SK-N-SH treated with all-trans-retinoic acid at 6 μM for 48 hours (cell line): ENCODE results near the gene CEP295NL.
"Not testable (repeated sequence)": the region's sequence is repeated elsewhere in the genome, so short reads cannot be mapped to it uniquely, and the experiment has no call there.

Experiments
- ATAC-seq: fragments of 200-7000 bp; cut with Tn5 transposase; 3 replicates; pipeline ENCODE4 v1.9.1; 2020; ENCODE audit warnings: mild to moderate bottlenecking, moderate library complexity
- ARNTL ChIP-seq: fragments of 450-650 bp; formaldehyde crosslinking; IDR thresholded peaks from 2 replicates; pipeline ENCODE4 v1.5.0; 2020; ENCODE audit warnings: low read depth, mild to moderate bottlenecking, moderate library complexity, borderline replicate concordance
- BACH2 ChIP-seq: fragments of 250-450 bp; sonication (Bioruptor Pico); IDR thresholded peaks from 2 replicates; pipeline ENCODE4 v1.9.0; 2021; ENCODE audit warnings: mild to moderate bottlenecking, borderline replicate concordance
- CSDC2 ChIP-seq: fragments of 250-450 bp; sonication (Bioruptor Pico); IDR thresholded peaks from 2 replicates; pipeline ENCODE4 v1.5.0; 2020; ENCODE audit warnings: mild to moderate bottlenecking, moderate library complexity
- GLIS3 ChIP-seq: fragments of 250-450 bp; sonication (Bioruptor Pico); IDR thresholded peaks from 2 replicates; pipeline ENCODE4 v1.5.0; 2020; ENCODE audit warnings: mild to moderate bottlenecking, moderate library complexity
- ISL1 ChIP-seq: fragments of 250-450 bp; sonication (Bioruptor Pico); IDR thresholded peaks from 2 replicates; pipeline ENCODE4 v2.1.2; 2022; ENCODE audit warnings: mild to moderate bottlenecking, moderate library complexity
- OSR1 ChIP-seq: fragments of 250-450 bp; sonication (Bioruptor Pico); IDR thresholded peaks from 2 replicates; pipeline ENCODE4 v1.8.0; 2022; ENCODE audit warnings: moderate library complexity, mild to moderate bottlenecking, inconsistent platforms
- POU6F1 ChIP-seq: fragments of 250-450 bp; sonication (Bioruptor Pico); IDR thresholded peaks from 2 replicates; pipeline ENCODE4 v1.8.0; 2021; ENCODE audit warnings: low read depth, mild to moderate bottlenecking, moderate library complexity, borderline replicate concordance
- PPARA ChIP-seq: fragments of 250-450 bp; sonication (Bioruptor Pico); IDR thresholded peaks from 2 replicates; pipeline ENCODE4 v1.5.0; 2020; ENCODE audit warnings: mild to moderate bottlenecking, borderline replicate concordance
- RARB ChIP-seq: fragments of 250-450 bp; sonication (Bioruptor Pico); IDR thresholded peaks from 2 replicates; pipeline ENCODE4 v1.8.0; 2021; ENCODE audit warnings: mild to moderate bottlenecking, moderate library complexity
- SNAI2 ChIP-seq: fragments of 250-450 bp; sonication (Bioruptor Pico); IDR thresholded peaks from 2 replicates; pipeline ENCODE4 v1.5.0; 2020; ENCODE audit warnings: mild to moderate bottlenecking, moderate library complexity
- TCF4 ChIP-seq: fragments of 250-450 bp; sonication (Bioruptor Pico); IDR thresholded peaks from 2 replicates; pipeline ENCODE4 v1.8.0; 2021; ENCODE audit warnings: mild to moderate bottlenecking, moderate library complexity, borderline replicate concordance
- TOX ChIP-seq: fragments of 250-450 bp; sonication (Bioruptor Pico); IDR thresholded peaks from 2 replicates; pipeline ENCODE4 v1.8.0; 2021; ENCODE audit warnings: mild to moderate bottlenecking, moderate library complexity, borderline replicate concordance
- ZC3H10 ChIP-seq: fragments of 250-450 bp; sonication (Bioruptor Pico); IDR thresholded peaks from 2 replicates; pipeline ENCODE4 v1.5.1; 2021; ENCODE audit warnings: mild to moderate bottlenecking, moderate library complexity
- ZFP3 ChIP-seq: fragments of 250-450 bp; sonication (Bioruptor Pico); IDR thresholded peaks from 2 replicates; pipeline ENCODE4 v1.5.0; 2020; ENCODE audit warnings: mild to moderate bottlenecking, moderate library complexity
- ZFP30 ChIP-seq: fragments of 450-650 bp; formaldehyde crosslinking; IDR thresholded peaks from 2 replicates; pipeline ENCODE4 v1.5.0; 2022; ENCODE audit warnings: mild to moderate bottlenecking, moderate library complexity
- ZNF565 ChIP-seq: fragments of 450-650 bp; formaldehyde crosslinking; conservative IDR thresholded peaks from 2 replicates; pipeline ENCODE4 v1.5.0; 2020; ENCODE audit warnings: low read depth, mild to moderate bottlenecking, moderate library complexity
- ZNF70 ChIP-seq: fragments of 450-650 bp; formaldehyde crosslinking; IDR thresholded peaks from 2 replicates; pipeline ENCODE4 v1.5.0; 2020; ENCODE audit warnings: mild to moderate bottlenecking, moderate library complexity
- ZNF8 ChIP-seq: fragments of 450-650 bp; formaldehyde crosslinking; IDR thresholded peaks from 2 replicates; pipeline ENCODE4 v1.5.0; 2020; ENCODE audit warnings: mild to moderate bottlenecking, moderate library complexity
- TF ChIP-seq, protein P1 (sequence below): fragments of 250-450 bp; sonication (Bioruptor Pico); IDR thresholded peaks from 2 replicates; pipeline ENCODE4 v1.5.1; 2021; ENCODE audit warnings: mild to moderate bottlenecking, moderate library complexity
- TF ChIP-seq, protein P2 (sequence below): fragments of 250-450 bp; sonication (Bioruptor Pico); IDR thresholded peaks from 2 replicates; pipeline ENCODE4 v1.5.0; 2020; ENCODE audit warnings: mild to moderate bottlenecking, moderate library complexity
- TF ChIP-seq, protein P3 (sequence below): fragments of 250-450 bp; sonication (Bioruptor Pico); IDR thresholded peaks from 2 replicates; pipeline ENCODE4 v1.5.1; 2020; ENCODE audit warnings: low read depth, mild to moderate bottlenecking, moderate library complexity

Gene CEP295NL

DNA sequence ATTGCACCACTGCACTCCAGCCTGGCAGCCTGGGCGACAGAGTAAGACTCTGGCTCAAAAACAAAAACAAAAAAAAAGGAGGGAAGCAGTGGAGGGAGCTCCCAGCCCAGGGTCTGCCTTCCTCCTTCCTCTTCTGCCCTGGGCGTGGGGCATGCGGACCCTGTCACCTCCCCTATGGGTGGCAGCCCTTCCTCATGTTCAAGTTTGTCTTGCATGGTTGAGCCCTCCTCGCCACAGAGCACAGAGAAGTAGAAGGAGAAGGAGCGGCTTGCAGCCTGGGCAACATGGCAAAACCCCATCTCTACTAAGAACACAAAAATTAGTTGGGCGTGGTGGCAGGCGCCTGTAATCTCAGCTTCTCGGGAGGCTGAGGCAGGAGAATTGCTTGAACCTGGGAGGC lies 43.6 kb upstream of the CEP295NL start:
- TF ChIP-seq GLIS3 (CRISPR knock-in tag) (no peak), BACH2 (no peak), TCF4 (CRISPR knock-in tag) (no peak), SNAI2 (CRISPR knock-in tag) (no peak), RARB (CRISPR knock-in tag) (no peak), CSDC2 (CRISPR knock-in tag) (no peak), ZFP30 (no peak), ZNF70 (CRISPR knock-in tag) (no peak), ZFP3 (no peak), TOX (CRISPR knock-in tag) (no peak), POU6F1 (CRISPR knock-in tag) (no peak), ISL1 (CRISPR knock-in tag) (no peak), ZC3H10 (CRISPR knock-in tag) (no peak), ZNF8 (CRISPR knock-in tag) (no peak), PPARA (CRISPR knock-in tag) (no peak)
- TF ChIP-seq, protein P1, sequence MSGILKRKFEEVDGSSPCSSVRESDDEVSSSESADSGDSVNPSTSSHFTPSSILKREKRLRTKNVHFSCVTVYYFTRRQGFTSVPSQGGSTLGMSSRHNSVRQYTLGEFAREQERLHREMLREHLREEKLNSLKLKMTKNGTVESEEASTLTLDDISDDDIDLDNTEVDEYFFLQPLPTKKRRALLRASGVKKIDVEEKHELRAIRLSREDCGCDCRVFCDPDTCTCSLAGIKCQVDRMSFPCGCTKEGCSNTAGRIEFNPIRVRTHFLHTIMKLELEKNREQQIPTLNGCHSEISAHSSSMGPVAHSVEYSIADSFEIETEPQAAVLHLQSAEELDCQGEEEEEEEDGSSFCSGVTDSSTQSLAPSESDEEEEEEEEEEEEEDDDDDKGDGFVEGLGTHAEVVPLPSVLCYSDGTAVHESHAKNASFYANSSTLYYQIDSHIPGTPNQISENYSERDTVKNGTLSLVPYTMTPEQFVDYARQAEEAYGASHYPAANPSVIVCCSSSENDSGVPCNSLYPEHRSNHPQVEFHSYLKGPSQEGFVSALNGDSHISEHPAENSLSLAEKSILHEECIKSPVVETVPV (CRISPR knock-in tag): no peak

DNA sequence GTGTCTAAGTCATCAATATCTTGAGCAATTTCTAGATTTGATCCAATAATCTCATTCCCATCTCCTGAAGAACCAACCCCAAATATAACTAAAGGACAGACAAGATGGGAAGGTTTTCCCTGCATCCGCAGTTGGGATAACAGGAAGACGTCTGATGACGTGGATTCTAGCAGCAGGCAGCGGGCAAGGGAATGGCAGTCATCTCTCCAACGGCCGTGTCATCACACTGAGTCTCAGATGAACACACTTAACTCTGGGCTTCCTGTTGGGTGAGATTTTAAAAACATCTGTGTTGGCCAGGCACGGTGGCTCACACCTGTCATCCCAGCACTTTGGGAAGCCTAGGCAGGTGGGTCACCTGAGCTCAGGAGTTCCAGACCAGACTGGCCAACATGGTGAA lies 43.1 kb upstream of the CEP295NL start:
- TF ChIP-seq ZFP30 (no peak), ZC3H10 (CRISPR knock-in tag) (no peak), OSR1 (CRISPR knock-in tag) (no peak), SNAI2 (CRISPR knock-in tag) (no peak), BACH2 (no peak), TCF4 (CRISPR knock-in tag) (no peak), ZFP3 (no peak), POU6F1 (CRISPR knock-in tag) (no peak), GLIS3 (CRISPR knock-in tag) (no peak), PPARA (CRISPR knock-in tag) (no peak), ZNF565 (CRISPR knock-in tag) (no peak), ARNTL (CRISPR knock-in tag) (no peak), CSDC2 (CRISPR knock-in tag) (no peak), TOX (CRISPR knock-in tag) (no peak)
- TF ChIP-seq, protein P2, sequence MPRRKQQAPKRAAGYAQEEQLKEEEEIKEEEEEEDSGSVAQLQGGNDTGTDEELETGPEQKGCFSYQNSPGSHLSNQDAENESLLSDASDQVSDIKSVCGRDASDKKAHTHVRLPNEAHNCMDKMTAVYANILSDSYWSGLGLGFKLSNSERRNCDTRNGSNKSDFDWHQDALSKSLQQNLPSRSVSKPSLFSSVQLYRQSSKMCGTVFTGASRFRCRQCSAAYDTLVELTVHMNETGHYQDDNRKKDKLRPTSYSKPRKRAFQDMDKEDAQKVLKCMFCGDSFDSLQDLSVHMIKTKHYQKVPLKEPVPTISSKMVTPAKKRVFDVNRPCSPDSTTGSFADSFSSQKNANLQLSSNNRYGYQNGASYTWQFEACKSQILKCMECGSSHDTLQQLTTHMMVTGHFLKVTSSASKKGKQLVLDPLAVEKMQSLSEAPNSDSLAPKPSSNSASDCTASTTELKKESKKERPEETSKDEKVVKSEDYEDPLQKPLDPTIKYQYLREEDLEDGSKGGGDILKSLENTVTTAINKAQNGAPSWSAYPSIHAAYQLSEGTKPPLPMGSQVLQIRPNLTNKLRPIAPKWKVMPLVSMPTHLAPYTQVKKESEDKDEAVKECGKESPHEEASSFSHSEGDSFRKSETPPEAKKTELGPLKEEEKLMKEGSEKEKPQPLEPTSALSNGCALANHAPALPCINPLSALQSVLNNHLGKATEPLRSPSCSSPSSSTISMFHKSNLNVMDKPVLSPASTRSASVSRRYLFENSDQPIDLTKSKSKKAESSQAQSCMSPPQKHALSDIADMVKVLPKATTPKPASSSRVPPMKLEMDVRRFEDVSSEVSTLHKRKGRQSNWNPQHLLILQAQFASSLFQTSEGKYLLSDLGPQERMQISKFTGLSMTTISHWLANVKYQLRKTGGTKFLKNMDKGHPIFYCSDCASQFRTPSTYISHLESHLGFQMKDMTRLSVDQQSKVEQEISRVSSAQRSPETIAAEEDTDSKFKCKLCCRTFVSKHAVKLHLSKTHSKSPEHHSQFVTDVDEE: no peak
- TF ChIP-seq, protein P3, sequence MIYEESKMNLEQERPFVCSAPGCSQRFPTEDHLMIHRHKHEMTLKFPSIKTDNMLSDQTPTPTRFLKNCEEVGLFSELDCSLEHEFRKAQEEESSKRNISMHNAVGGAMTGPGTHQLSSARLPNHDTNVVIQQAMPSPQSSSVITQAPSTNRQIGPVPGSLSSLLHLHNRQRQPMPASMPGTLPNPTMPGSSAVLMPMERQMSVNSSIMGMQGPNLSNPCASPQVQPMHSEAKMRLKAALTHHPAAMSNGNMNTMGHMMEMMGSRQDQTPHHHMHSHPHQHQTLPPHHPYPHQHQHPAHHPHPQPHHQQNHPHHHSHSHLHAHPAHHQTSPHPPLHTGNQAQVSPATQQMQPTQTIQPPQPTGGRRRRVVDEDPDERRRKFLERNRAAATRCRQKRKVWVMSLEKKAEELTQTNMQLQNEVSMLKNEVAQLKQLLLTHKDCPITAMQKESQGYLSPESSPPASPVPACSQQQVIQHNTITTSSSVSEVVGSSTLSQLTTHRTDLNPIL (CRISPR knock-in tag): no peak
- ATAC-seq: no peak

More for the DNA sequence above, 43.6 kb upstream of the CEP295NL start:
- ATAC-seq: no peak

DNA sequence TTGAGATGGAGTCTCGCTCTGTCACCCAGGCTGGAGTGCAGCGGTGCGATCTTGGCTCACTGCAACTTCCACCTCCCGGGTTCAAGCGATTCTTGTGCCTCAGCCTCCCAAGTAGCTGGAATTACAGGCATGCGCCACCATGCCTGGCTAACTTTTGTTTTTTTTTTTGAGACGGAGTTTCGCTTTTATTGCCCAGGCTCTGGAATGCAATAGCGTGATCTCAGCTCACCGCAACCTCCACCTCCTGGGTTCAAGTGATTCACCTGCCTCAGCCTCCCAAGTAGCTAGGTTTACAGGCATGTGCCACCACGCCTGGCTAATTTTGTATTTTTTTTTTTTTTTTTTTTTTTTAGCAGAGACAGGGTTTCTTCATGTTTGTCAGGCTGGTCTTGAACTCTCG lies 42.5 kb upstream of the CEP295NL start:
- not testable (repeated sequence) for ATAC-seq
